OCI-LY7 (cell line): ENCODE data around the gene MAP3K8. TPM values are rescaled to one million over a fixed set of nuclear protein-coding genes. Genes with fewer than 3 reads are reported as not detected.

Experiments used
- BruUV-seq: library from RNA; stranded (reverse); fragments of 400-500 nt; replicated peaks from 2 replicates; lab custom pipeline; 2021; lab: Mats Ljungman, UMichigan
- CTCF ChIA-PET: fragments of 300-600 bp; sonication (Branson Sonifier 250); formaldehyde crosslinking; loops from one replicate; lab custom pipeline; 2022; ENCODE audit warnings: antibody characterized with exemption; ENCODE audit not compliant: unreplicated experiment; lab: Charles Lee
- POLR2A ChIA-PET: fragments of 300-600 bp; sonication (Branson Sonifier 250); formaldehyde crosslinking; loops from one replicate; lab custom pipeline; 2022; ENCODE audit warnings: antibody characterized with exemption; lab: Charles Lee
- DNase-seq: peaks from one replicate; pipeline ENCODE4 v3.0.0-alpha.2; 2015; ENCODE audit warnings: low spot score
- H2AFZ ChIP-seq: fragments of 200-600 bp; sonication (generic), shearing (Covaris generic); 2 replicates; pipeline ENCODE4 v1.6.1; 2014; ENCODE audit warnings: mild to moderate bottlenecking, antibody characterized with exemption, low read length, moderate library complexity
- H3K27ac ChIP-seq: fragments of 200-600 bp; sonication (generic); 2 replicates; pipeline ENCODE4 v1.5.1; 2014; ENCODE audit warnings: mixed run types, low read depth, mild to moderate bottlenecking, moderate library complexity, low read length, inconsistent platforms; ENCODE audit not compliant: poor library complexity, severe bottlenecking
- H3K36me3 ChIP-seq: fragments of 200-600 bp; sonication (generic); 2 replicates; pipeline ENCODE4 v1.6.1; 2014; ENCODE audit warnings: mild to moderate bottlenecking, antibody characterized with exemption, low read length, moderate library complexity, mixed read lengths; ENCODE audit not compliant: insufficient read depth
- H3K4me1 ChIP-seq: fragments of 200-600 bp; sonication (generic); 2 replicates; pipeline ENCODE4 v1.5.1; 2014; ENCODE audit warnings: mild to moderate bottlenecking, low read length; ENCODE audit not compliant: insufficient read depth, poor library complexity, severe bottlenecking
- H3K4me2 ChIP-seq: fragments of 200-600 bp; sonication (generic); 2 replicates; pipeline ENCODE4 v1.6.1; 2014; ENCODE audit warnings: mild to moderate bottlenecking, low read length
- H3K4me3 ChIP-seq: fragments of 200-600 bp; sonication (generic); 2 replicates; pipeline ENCODE4 v1.5.1; 2014; ENCODE audit warnings: mild to moderate bottlenecking, low read depth, low read length; ENCODE audit not compliant: poor library complexity, severe bottlenecking
- H3K79me2 ChIP-seq: fragments of 200-600 bp; sonication (generic); 2 replicates; pipeline ENCODE4 v1.6.1; 2016; ENCODE audit warnings: low read depth, mild to moderate bottlenecking, low read length, moderate library complexity, mixed read lengths; ENCODE audit not compliant: insufficient read depth
- H3K9me2 ChIP-seq: fragments of 200-600 bp; sonication (generic); 2 replicates; pipeline ENCODE4 v1.6.1; 2016; ENCODE audit warnings: mild to moderate bottlenecking, low read length, mixed read lengths; ENCODE audit not compliant: insufficient read depth
- H3K9me3 ChIP-seq: fragments of 200-600 bp; sonication (generic); 2 replicates; pipeline ENCODE4 v1.6.1; 2014; ENCODE audit warnings: mild to moderate bottlenecking, mixed run types, low read length, mixed read lengths
- H4K20me1 ChIP-seq: fragments of 200-600 bp; sonication (generic); 2 replicates; pipeline ENCODE4 v1.6.1; 2014; ENCODE audit warnings: mild to moderate bottlenecking, antibody characterized with exemption, low read length, moderate library complexity, mixed read lengths; ENCODE audit not compliant: insufficient read depth
- EZH2phosphoT487 ChIP-seq: fragments of 200-600 bp; sonication (generic); IDR thresholded peaks from 2 replicates; pipeline ENCODE4 v1.6.1; 2018; ENCODE audit warnings: low read depth, borderline replicate concordance, mild to moderate bottlenecking, mixed run types, antibody characterized with exemption, low read length, moderate library complexity, mixed read lengths
- intact Hi-C: fragments of 100-400 bp; cut with micrococcal nuclease; formaldehyde crosslinking; loops from one replicate; pipeline ENCODE4 v1.10.0; 2022; ENCODE audit not compliant: unreplicated experiment
- total RNA-seq, 2 experiments: library from RNA; depleted of rRNA in 1 of 2; stranded (reverse); fragments of >200 nt in 1 of 2; shearing (Covaris generic) in 1 of 2; gene quantifications; 2 replicates each; pipeline ENCODE4 v1.2.3, GENCODE V29; 2014 to 2022
- TF ChIP-seq, protein P1 (sequence below): fragments of 200-600 bp; sonication (generic); conservative IDR thresholded peaks from 2 replicates; pipeline ENCODE4 v1.5.1; 2014; ENCODE audit warnings: mild to moderate bottlenecking, antibody characterized with exemption, low read length, moderate library complexity, mixed read lengths

Gene MAP3K8
- total RNA-seq, 2 experiments from 2014 or later: 10.8 to 21.9 TPM

- Histone ChIP-seq H3K79me2 (no peaks in the 10 kb centered on the region), H3K9me2 (no peaks in the 10 kb centered on the region), H3K4me1 (peaks cover 16% of the 10 kb centered on the region), H3K27ac (no peak overlapping the region), H2AFZ (no peak overlapping the region), H3K9me3 (no peaks in the 10 kb centered on the region), H3K4me2 (no peak overlapping the region), H3K4me3 (no peak overlapping the region), H3K36me3 (no peaks in the 10 kb centered on the region), H4K20me1 (no peaks in the 10 kb centered on the region)
- ChIA-PET CTCF (no interaction called here), POLR2A (interaction anchor here (1.4 to 1.9 kb wide), 2 partner anchors 11 to 88 kb away, joined by 4 to 6 read pairs; no protein-coding TSS in a partner anchor)
- TF ChIP-seq, protein P1, sequence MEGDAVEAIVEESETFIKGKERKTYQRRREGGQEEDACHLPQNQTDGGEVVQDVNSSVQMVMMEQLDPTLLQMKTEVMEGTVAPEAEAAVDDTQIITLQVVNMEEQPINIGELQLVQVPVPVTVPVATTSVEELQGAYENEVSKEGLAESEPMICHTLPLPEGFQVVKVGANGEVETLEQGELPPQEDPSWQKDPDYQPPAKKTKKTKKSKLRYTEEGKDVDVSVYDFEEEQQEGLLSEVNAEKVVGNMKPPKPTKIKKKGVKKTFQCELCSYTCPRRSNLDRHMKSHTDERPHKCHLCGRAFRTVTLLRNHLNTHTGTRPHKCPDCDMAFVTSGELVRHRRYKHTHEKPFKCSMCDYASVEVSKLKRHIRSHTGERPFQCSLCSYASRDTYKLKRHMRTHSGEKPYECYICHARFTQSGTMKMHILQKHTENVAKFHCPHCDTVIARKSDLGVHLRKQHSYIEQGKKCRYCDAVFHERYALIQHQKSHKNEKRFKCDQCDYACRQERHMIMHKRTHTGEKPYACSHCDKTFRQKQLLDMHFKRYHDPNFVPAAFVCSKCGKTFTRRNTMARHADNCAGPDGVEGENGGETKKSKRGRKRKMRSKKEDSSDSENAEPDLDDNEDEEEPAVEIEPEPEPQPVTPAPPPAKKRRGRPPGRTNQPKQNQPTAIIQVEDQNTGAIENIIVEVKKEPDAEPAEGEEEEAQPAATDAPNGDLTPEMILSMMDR: no peak
- no peak for TF ChIP-seq EZH2phosphoT487
- intact Hi-C loops: no loop called here
- no TSS peak for BruUV-seq
- no peak for DNase-seq
Measured at GRCh38 chr10:30503700-30504266, 69.8 kb downstream of the MAP3K8 start.

DNA sequence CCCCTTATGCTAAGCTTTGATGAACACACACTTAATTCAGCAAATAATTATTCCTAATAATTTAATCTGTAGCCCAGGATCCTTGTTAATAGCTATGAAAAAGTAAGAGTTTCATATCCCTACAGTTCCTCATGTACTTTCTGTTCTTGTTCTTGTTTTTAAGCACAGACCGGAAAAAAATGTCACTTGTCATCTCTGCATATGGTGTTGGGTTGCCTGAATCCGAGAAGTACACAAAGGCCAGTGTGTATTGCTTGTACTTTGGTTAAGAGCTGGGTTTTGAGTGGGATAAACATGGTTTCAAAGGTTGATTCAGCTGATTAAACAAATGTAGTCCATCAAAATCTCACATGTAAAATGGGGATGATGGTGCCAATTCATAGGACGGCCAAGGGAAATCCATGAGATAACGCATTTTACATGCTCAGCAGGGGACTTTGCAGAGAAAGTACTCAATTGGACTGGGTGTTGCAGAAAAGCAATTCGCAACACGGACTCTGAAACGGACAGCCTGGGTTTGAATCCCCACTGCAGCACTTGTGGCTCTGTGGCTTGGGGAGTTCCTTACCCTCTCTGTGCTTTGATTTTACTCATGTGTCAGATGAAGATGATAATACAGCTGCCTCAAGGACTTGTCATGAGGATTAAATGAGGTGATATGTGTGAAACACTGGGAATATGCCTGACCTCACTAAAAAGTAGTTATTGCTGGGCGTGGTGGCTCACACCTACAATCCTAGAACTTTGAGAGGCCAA is 71.7 kb downstream of the MAP3K8 start:
- H3K4me3 ChIP-seq: no peak overlapping the region
- no peaks in the 10 kb centered on the region for H3K36me3 ChIP-seq
- no peaks in the 10 kb centered on the region for H4K20me1 ChIP-seq
- POLR2A ChIA-PET: interaction anchor here (0.6 to 1.9 kb wide), 8 partner anchors 7 to 78 kb away, joined by 3 to 6 read pairs (median 4); no protein-coding TSS in a partner anchor
- no peak overlapping the region for H2AFZ ChIP-seq
- no peak for DNase-seq
- CTCF ChIA-PET: interaction anchor here (1.1 to 1.3 kb wide), 2 partner anchors 16 to 24 kb away, joined by 3 read pairs; no protein-coding TSS in a partner anchor
- H3K4me1 ChIP-seq: peaks cover 16% of the 10 kb centered on the region
- no TSS peak for BruUV-seq
- intact Hi-C loops: no loop called here
- no peaks in the 10 kb centered on the region for H3K79me2 ChIP-seq
- no peaks in the 10 kb centered on the region for H3K9me3 ChIP-seq
- H3K9me2 ChIP-seq: no peaks in the 10 kb centered on the region
- H3K27ac ChIP-seq: no peak overlapping the region
- H3K4me2 ChIP-seq: no peak overlapping the region
- TF ChIP-seq, protein P1: no peak
- no peak for TF ChIP-seq EZH2phosphoT487

- no peak for DNase-seq
- H3K4me2 ChIP-seq: no peak overlapping the region
- TF ChIP-seq EZH2phosphoT487: no peak
- TF ChIP-seq, protein P1: no peak
- no peak overlapping the region for H3K4me3 ChIP-seq
- H3K4me1 ChIP-seq: no peaks in the 10 kb centered on the region
- no peak overlapping the region for H3K27ac ChIP-seq
- ChIA-PET POLR2A (interaction anchor here (1.0 kb wide), 1 partner anchor 20 kb away, joined by 3 read pairs; no protein-coding TSS in a partner anchor), CTCF (no interaction called here)
- intact Hi-C loops: no loop called here
- no peaks in the 10 kb centered on the region for H3K79me2 ChIP-seq
- H3K9me2 ChIP-seq: no peaks in the 10 kb centered on the region
- no peaks in the 10 kb centered on the region for H4K20me1 ChIP-seq
- H3K9me3 ChIP-seq: no peaks in the 10 kb centered on the region
- BruUV-seq: no TSS peak
- no peak overlapping the region for H2AFZ ChIP-seq
- H3K36me3 ChIP-seq: no peaks in the 10 kb centered on the region
Measured at GRCh38 chr10:30509508-30509907, 75.5 kb downstream of the MAP3K8 start.
